GM19324 (cell line): ENCODE data around the gene SLC35B2.
A peak's percentile ranks its signal among the peaks of the same experiment; 100 is the strongest.

Experiments
- ATAC-seq: cut with Tn5 transposase; IDR thresholded peaks from one replicate; pipeline ENCODE4 v1.9.1; 2021; ENCODE audit warnings: mild to moderate bottlenecking, moderate library complexity; ENCODE audit not compliant: unreplicated experiment, low FRiP score

SLC35B2 gene

DNA sequence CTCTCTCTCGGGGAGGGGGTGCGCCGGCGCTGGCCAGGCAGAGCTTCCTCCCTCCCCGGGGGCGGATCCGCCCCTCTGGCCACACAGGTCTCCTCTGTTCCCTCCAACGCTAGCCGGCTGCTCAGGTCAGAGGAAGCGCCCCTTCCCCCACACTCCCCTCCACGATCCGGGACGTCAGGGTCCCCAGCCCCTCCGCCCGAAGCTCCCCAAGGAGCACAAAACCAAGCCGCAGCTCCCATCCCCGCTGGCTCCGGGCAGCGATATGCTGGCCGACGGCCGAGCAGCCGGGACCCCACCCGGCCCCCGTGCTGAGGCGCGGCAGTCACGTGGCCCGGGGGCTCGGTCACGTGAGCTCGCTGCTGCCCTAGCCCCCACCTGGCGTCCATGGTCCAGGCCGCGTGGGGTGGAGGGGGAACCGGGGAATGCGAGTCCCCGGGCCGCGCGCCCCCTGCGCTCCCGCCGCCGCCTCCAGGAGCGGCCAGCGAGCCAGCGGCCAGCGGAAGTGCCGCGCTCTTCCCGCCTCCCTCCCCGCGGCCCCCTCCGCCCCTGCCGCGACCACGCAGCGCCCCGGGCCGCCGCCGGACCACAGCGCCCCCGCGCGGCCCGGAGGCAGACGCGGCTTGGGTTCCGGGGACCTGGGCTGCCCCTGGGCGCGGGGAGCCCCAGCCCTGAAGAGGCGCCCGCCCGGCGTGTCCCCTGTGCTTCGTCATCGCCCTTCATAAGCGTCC is at the start of gene SLC35B2:
Gene SLC35B2, minus strand, starts transcription at position 504 of the 728 bp plus-strand sequence. Its CDS starts 118 bp downstream, at position 386.
- ATAC-seq: peak; percentile 69

DNA sequence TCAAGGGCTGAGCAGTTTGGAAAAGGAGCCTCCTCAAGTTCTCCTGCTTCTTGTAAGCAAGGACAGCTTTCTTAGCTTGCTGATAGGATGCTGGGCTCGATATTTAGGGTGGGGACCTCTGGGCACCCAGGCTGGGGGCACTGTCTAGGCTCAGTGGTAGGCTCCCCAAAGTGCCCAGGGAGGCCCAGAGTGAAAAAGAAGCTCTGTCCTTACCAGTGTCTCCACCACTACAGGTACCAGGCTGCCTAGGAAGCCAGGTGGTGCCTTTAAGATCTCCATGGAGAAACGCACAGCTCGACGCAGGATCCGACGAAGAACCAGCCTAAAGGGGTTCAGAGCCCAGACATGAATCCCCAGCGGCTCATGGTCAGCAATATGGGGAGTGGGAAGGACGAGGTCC is 49.4 kb upstream of the SLC35B2 start:
- no peak for ATAC-seq

DNA sequence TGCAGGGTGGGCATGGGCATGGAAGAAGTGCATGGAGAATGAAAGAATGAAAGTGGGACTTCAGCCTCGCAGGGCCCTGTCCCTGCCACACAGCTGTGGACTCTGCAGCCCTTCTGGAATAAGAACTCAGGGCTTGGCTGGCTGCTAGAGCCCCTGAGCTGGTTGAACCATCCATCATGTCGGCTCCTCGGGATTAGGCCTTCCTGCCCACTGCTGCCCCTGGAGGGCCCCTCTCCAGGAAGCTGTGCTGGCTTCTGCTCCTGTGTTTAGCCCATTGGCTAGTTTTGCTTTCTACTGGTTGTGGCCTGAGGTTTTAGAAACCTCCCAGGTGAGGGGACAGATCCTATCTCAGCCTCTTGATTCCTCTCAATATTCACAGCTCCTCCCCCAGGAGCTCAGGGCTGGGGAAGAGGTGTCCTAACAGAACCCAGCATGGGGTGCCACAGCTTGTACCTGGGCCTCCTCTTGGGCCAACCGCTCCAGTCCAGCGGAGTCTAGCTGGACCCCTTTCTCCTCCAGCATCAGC is 47.9 kb upstream of the SLC35B2 start:
- no peak for ATAC-seq

- ATAC-seq: no peak
Observed at GRCh38 chr6:44304282-44305199, 47.2 kb upstream of the SLC35B2 start.

DNA sequence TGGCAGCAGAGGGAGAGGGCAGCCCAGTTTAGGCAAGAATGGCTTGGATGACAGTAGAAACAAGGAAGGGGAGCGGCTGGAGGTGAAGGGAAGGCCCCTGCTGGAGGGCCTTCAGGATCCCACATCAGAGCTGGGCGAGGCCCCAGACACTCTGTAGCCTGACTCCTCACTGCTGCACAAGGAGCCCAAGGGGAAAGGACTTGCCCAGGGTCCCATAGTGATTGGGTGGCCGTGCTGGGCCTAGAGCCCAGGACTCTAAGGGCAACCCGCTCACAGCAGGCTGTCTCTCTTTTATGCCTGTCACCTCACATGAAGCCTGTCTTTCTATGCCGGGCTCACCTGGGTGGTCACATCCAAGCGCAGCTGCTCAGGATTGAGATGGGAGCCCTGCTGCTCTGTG is 46.5 kb upstream of the SLC35B2 start:
- ATAC-seq: no peak

- ATAC-seq: no peak
Observed at GRCh38 chr6:44302856-44303255, 45.5 kb upstream of the SLC35B2 start.

- no peak for ATAC-seq
Observed at GRCh38 chr6:44301782-44302564, 44.6 kb upstream of the SLC35B2 start.

DNA sequence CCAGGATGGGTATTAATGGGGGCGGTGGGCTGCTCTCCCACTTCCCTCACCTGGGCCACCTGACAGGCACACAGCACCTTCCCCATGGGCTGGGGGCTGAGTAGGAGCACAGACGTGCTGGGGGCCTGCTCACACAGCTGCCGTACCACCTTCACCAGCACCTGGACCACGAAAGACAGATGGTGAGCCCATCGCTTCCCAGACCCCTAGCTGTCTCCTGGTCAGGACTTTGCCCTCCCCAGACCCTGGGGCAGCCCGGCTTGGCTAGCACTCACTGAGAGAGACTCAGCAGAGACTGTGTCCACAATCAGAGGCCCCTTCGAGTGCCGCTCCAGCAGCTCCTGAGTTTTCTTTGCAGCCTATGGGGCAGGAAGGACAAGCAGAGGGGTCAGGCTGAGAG is 43.8 kb upstream of the SLC35B2 start:
- ATAC-seq: no peak

DNA sequence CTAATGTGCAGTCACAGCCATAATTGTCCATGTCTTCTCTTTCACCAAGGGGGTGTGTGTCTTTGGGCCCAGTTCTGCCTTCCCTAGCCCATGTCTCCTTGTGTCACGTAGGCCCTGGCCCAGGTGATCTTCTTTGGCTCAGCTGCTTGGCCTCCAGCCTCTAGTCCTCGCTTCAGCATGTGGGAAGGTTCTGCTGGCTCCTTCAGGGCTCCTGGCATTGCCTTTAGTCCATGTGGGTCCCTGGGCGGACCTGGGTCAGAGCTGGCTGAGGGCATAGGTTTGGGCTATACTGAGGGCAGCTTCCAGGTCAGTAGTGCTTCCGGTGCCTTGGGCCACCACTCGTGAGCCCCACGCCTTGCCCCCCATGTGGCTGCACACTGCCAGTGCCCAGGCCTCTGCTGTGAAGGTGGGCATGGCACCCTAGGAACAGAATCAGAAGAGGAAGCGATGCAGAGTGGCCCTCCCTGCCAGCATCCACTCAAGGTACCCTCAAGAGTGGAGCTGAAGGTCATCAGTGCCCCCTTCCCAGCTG is 43.0 kb upstream of the SLC35B2 start:
- ATAC-seq: no peak

GRCh38 chr6:44298864-44299263 is 41.5 kb upstream of the SLC35B2 start:
- ATAC-seq: no peak

DNA sequence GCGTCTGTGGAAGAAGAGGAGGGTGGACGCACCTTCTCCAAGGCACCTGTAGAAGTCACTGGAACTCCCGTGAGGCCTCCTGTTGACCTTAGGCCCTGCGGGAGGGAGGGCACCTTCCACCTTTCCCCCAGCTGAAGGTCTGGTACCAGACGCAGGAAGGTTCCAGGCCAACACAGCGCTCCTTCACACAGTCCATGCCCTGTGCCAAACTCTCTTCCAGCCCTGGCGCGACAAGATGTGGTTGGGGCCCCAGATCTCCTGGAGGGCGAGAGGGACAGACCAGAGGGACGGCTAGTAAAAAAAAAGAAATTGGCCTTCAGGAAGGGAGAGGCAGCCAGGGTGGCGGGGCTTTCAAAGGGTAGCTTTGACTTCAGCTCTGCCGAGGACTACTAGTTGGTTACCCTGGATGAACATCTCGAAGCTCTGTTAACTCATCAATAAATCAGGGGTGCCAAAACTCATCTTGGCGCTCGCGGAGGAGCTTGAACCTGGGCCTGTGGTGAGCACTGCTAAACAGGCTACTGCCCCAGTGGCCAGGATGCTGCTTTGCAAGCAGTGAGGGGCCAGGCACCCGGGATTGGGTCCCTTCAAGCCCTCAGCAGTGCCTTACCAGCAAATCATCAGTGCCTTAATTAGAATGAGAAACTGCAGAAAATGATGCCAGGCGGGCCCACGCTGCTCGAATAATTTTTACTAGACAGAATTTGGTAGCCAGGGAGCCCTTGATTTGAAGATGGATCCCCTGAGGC is 40.9 kb upstream of the SLC35B2 start:
- ATAC-seq: no peak

GRCh38 chr6:44297063-44298038 is 40.0 kb upstream of the SLC35B2 start:
- ATAC-seq: no peak

DNA sequence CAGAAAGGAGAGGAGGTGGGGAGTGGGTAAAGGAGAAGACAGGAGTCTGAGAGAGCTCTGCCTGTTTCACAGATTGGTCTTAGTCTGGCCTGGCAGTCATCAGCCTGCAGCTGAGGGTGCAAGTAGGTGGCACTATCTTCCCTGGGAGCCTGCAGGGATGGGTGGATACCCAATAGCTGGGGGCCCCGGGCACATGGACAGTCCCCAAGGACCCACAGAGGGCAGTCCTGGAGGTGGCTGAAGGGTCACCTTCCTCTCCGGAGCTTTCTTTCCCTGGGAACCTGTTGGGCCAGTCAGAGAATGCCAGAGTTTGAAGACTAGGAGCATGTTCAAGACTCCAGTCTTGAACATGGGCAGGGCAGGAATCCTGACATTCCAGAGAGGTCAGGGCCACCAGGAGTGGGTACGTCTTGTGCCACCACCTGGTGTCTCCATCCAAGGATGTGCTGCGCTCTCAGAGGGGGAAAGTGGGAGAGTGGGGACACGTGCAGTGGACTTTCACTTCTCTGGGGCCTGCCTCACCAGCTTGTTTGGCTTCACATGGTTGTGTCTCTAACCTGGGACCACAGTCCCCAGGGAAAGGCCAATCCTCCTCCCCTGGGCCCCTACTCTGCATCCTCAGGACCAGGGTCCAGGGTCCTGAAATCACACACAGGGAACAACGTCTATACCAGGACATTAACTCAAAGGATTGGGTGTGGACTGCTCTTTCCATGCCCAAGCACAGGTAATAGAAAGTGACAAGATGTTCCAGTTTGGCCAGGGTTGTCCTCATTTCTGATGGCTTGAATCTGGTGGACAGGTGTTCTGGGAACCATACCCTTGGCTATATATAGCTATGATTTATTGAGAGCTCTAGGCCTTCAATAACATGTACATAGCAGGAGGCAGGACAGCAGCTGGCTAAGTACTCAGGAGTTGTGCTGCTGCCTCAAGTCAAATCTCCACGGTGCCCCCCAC is 37.8 kb upstream of the SLC35B2 start:
- no peak for ATAC-seq

DNA sequence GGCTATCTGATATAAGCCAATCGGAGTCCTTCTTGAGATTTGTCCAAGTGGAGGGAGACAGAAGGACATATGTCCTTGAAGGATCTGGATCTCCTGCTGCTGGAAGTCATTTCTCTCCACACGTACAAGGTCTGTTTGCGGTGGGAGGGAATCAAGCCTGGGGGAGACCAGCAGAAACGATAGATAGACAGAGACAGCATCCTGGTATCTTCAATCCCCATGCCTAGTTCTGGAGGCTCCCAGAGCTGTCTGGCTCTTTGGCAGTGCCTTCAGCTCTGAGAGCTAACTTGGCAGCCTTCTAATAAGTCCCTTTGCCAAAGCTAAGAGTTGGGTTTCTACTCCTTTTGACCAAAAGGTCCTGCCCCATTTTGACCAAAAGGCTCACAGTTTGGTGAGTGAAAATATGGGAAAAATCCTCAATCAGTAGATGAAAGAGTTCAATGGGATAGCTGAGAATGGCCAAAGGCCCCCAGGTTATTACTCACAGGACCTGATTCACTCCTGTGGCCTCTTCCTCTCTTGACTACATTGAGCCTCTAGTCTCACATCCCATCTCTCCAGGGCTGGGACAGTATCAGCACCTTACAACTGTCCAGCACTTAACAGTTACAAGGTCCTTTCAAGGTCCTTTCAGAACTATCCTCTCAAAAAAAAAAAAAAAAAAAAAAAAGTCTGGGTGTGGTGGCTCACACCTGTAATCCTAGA is 35.5 kb upstream of the SLC35B2 start:
- ATAC-seq: no peak

DNA sequence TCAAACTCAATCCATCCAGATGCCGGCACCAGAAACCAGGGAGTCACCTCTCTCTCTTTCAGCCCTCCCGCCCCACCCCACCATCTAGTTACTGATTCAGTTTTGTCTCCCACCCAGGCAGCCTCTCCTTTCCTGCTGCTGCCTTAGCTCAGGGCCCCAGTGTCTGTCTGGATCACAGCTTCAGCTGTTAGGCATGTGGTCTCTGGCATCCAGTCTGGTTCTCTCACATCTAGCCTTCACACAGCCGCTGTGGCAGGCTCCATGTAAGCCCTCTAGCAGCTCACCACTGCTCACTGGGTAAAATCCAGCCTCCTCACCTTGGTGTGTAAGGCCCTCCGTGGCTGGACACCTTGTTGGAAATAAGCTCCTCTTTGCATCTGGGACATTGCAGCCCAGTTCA is 34.5 kb upstream of the SLC35B2 start:
- ATAC-seq: no peak

DNA sequence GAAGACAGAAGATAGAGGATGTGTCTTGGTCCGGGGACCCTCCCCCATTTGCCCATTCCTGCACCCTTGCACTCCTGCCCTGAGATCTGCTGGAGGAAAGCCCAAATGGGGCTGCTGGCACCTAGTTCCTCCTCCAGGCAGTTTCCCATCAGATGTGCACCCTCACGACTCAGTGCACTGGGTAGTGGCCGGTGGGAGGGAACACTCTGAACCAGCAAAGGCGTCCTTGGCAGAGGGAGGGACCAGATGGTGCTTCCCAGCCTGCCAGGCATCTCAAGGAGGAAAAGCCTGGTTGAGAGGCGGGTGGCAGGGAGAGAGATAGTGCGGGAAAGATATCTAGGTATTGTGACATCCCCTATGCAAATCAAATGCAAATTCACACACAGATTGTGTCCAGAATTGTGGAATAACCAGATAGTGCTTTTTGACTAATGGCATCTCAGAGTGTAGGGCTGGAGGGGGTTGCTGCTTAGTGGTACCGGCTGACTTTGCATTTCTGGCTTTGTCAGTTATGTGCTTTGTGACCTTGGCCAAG is 32.5 kb upstream of the SLC35B2 start:
- no peak for ATAC-seq

DNA sequence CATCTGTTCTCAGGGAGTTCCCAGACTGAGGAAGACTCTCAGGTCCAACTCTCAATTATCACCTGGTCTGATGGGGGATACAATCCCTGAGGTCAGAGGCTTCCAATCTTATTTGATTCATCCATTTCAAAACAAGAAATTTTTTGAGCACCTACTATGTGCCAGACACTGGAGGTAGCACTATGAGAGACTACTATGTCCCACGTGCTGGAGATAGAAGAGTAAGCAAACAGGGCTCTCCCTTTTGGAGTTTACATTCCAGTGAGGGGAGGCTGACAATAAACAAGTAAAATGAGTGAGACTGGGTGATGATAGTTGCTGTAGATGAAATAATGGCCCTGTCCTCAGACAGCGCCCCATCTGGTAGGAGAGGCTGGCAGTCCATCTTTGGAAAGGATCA is 29.4 kb upstream of the SLC35B2 start:
- no peak for ATAC-seq
